MM.1S (cell line): ENCODE measurements around the gene MRO.

Source experiments
- DNase-seq: peaks from one replicate; pipeline ENCODE4 v3.0.0-alpha.2; 2015
- H2AFZ ChIP-seq: fragments of 300-600 bp; sonication (generic); 2 replicates; pipeline ENCODE4 v1.6.0; 2016; ENCODE audit warnings: antibody characterized with exemption, low read length
- H3F3A ChIP-seq: fragments of 300-600 bp; sonication (generic); 2 replicates; pipeline ENCODE4 v1.6.1; 2016; ENCODE audit warnings: mild to moderate bottlenecking, antibody characterized with exemption, low read length, moderate library complexity, mixed read lengths; ENCODE audit not compliant: insufficient read depth
- H3K27ac ChIP-seq: fragments of 300-600 bp; sonication (generic); 2 replicates; pipeline ENCODE4 v1.5.1; 2016; ENCODE audit warnings: mild to moderate bottlenecking, low read length
- H3K27me3 ChIP-seq: fragments of 300-600 bp; sonication (generic); replicated peaks from 2 replicates; pipeline ENCODE4 v1.6.0; 2016; ENCODE audit warnings: low read length; ENCODE audit not compliant: insufficient read depth
- H3K36me3 ChIP-seq: fragments of 300-600 bp; sonication (generic); replicated peaks from 2 replicates; pipeline ENCODE4 v1.6.1; 2016; ENCODE audit warnings: mild to moderate bottlenecking, low read length, mixed read lengths; ENCODE audit not compliant: insufficient read depth
- H3K4me1 ChIP-seq: fragments of 300-600 bp; sonication (generic); 2 replicates; pipeline ENCODE4 v1.6.1; 2016; ENCODE audit warnings: low read length, mixed read lengths
- H3K4me2 ChIP-seq: fragments of 300-600 bp; sonication (generic); 2 replicates; pipeline ENCODE4 v1.6.0; 2016; ENCODE audit warnings: low read depth, low read length
- H3K4me3 ChIP-seq: fragments of 300-600 bp; sonication (generic); 2 replicates; pipeline ENCODE4 v1.5.1; 2016; ENCODE audit warnings: low read length, mixed read lengths
- H3K79me2 ChIP-seq: fragments of 300-600 bp; sonication (generic); 2 replicates; pipeline ENCODE4 v1.6.1; 2016; ENCODE audit warnings: mixed run types, low read length, mixed read lengths
- H3K9ac ChIP-seq: fragments of 300-600 bp; sonication (generic); 2 replicates; pipeline ENCODE4 v1.6.1; 2016; ENCODE audit warnings: low read length, mixed read lengths
- H3K9me2 ChIP-seq: fragments of 300-600 bp; sonication (generic); replicated peaks from 2 replicates; pipeline ENCODE4 v1.6.1; 2016; ENCODE audit warnings: mild to moderate bottlenecking, low read length, mixed read lengths; ENCODE audit not compliant: insufficient read depth
- H3K9me3 ChIP-seq: fragments of 300-600 bp; sonication (generic); replicated peaks from 2 replicates; pipeline ENCODE4 v1.6.1; 2016; ENCODE audit warnings: mild to moderate bottlenecking, low read length, mixed read lengths; ENCODE audit not compliant: insufficient read depth
- H4K20me1 ChIP-seq: fragments of 300-600 bp; sonication (generic); 2 replicates; pipeline ENCODE4 v1.6.1; 2016; ENCODE audit warnings: mild to moderate bottlenecking, low read length, moderate library complexity, mixed read lengths; ENCODE audit not compliant: insufficient read depth
- EZH2 ChIP-seq: fragments of 300-600 bp; sonication (generic); optimal IDR thresholded peaks from 2 replicates; pipeline ENCODE3; 2017; ENCODE audit warnings: low read depth, mild to moderate bottlenecking, antibody characterized with exemption, low read length, mixed read lengths
- EZH2phosphoT487 ChIP-seq: fragments of 300-600 bp; sonication (generic); IDR thresholded peaks from 2 replicates; pipeline ENCODE4 v1.6.1; 2018; ENCODE audit warnings: antibody characterized with exemption, low read length
- TF ChIP-seq, protein P1 (sequence below): fragments of 300-600 bp; sonication (generic); IDR thresholded peaks from 2 replicates; pipeline ENCODE4 v1.5.1; 2016; ENCODE audit warnings: antibody characterized with exemption, low read length, mixed read lengths

Gene MRO

DNA sequence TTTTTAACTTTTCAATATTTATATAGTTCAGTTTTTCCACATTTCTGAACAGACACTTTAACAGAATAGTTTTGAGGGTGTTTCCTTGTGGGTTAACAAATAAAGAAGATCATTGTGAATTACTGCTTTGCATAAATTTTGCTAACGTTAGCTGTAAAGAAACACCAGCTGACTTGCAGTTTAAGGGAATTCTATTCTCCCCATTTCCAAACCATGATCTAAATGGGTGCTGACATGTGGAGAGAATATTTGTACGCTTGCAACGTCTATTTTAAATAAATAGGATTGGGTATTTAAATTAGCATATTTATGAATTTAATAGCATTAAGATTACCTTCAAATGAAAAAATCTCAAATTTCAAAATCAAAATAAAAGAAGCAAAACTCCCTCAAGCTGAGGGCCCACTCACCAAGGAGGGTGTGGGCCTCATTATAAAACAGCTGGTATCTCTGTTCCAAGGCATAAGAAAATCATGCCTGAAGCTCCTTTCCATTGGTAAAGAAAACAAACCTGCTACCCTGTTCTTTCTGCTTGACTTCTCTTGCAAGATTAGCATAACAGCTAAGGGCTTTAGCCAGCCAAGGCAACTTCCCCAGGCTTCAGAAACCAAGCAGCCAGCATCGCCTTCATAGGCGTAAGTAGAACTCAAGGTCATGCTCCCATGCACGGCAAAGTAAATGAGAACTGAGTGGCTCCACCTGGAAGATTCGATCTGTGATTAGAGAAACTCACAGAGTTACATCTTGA is 3.2 kb downstream of the MRO start:
- no peaks in the 10 kb centered on the region for H3K79me2 ChIP-seq
- no peaks in the 10 kb centered on the region for H3F3A ChIP-seq
- H3K36me3 ChIP-seq: no peaks in the 10 kb centered on the region
- no peaks in the 10 kb centered on the region for H3K9me2 ChIP-seq
- no peaks in the 10 kb centered on the region for H3K27me3 ChIP-seq
- no peak for DNase-seq
- no peak overlapping the region for H2AFZ ChIP-seq
- H3K9me3 ChIP-seq: no peaks in the 10 kb centered on the region
- no peak overlapping the region for H3K4me2 ChIP-seq
- no peak overlapping the region for H3K4me3 ChIP-seq
- no peaks in the 10 kb centered on the region for H4K20me1 ChIP-seq
- H3K9ac ChIP-seq: no peak overlapping the region
- TF ChIP-seq EZH2phosphoT487 (no peak), EZH2 (no peak)
- TF ChIP-seq, protein P1, sequence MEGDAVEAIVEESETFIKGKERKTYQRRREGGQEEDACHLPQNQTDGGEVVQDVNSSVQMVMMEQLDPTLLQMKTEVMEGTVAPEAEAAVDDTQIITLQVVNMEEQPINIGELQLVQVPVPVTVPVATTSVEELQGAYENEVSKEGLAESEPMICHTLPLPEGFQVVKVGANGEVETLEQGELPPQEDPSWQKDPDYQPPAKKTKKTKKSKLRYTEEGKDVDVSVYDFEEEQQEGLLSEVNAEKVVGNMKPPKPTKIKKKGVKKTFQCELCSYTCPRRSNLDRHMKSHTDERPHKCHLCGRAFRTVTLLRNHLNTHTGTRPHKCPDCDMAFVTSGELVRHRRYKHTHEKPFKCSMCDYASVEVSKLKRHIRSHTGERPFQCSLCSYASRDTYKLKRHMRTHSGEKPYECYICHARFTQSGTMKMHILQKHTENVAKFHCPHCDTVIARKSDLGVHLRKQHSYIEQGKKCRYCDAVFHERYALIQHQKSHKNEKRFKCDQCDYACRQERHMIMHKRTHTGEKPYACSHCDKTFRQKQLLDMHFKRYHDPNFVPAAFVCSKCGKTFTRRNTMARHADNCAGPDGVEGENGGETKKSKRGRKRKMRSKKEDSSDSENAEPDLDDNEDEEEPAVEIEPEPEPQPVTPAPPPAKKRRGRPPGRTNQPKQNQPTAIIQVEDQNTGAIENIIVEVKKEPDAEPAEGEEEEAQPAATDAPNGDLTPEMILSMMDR: no peak
- no peak overlapping the region for H3K27ac ChIP-seq
- peaks cover 14% of the 10 kb centered on the region for H3K4me1 ChIP-seq

DNA sequence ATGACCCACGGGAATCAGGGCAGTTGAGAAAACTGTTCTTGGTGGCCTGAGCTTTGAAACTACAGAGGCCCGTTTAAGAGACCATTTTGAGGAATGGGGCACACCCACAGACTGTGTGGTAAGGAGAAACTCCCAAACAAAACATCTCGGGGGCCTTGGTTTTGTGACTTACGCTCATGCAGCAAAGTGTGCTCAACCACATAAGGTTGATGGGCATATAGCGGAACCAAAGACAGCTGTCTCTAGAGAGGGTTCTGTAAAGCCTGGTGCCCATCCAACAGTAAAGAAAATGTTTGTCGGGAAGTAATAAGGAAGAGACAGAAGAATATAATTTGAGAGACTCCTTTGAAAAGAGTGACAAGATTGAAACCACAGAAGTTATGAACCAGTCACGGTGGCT is 5.4 kb downstream of the MRO start:
- H3F3A ChIP-seq: no peaks in the 10 kb centered on the region
- no peak overlapping the region for H3K4me3 ChIP-seq
- H3K27ac ChIP-seq: no peak overlapping the region
- no peak overlapping the region for H2AFZ ChIP-seq
- H3K36me3 ChIP-seq: no peaks in the 10 kb centered on the region
- no peaks in the 10 kb centered on the region for H3K9me2 ChIP-seq
- no peaks in the 10 kb centered on the region for H3K79me2 ChIP-seq
- no peaks in the 10 kb centered on the region for H3K4me1 ChIP-seq
- no peak for DNase-seq
- no peaks in the 10 kb centered on the region for H4K20me1 ChIP-seq
- no peaks in the 10 kb centered on the region for H3K9me3 ChIP-seq
- no peak overlapping the region for H3K4me2 ChIP-seq
- no peak for TF ChIP-seq EZH2phosphoT487
- TF ChIP-seq, protein P1: no peak
- no peak for TF ChIP-seq EZH2
- H3K27me3 ChIP-seq: no peaks in the 10 kb centered on the region
- no peak overlapping the region for H3K9ac ChIP-seq

DNA sequence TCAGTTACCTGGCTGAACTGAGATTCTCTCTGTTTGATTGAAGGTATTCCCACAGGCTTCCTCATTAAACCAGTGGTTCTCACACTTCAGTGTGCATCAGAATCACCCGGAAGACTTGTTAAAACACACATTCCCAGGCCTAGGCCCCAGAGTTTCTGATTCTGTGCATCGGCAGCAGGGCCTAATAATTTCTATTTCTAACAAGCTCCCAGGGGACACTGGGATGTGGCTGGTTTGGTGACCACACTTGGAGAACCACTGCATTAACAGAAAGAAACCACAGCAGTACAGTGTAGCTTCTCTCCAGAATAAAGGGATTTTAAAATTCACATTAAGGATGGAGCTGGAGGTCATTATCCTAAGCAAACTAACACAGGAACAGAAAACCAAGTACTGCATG is 6.5 kb downstream of the MRO start:
- H3K9ac ChIP-seq: no peak overlapping the region

More for the DNA sequence above, 6.5 kb downstream of the MRO start:
- no peaks in the 10 kb centered on the region for H3F3A ChIP-seq
- H3K4me1 ChIP-seq: no peaks in the 10 kb centered on the region
- no peak overlapping the region for H3K4me2 ChIP-seq
- TF ChIP-seq, protein P1: no peak
- TF ChIP-seq EZH2phosphoT487: no peak
- H3K27ac ChIP-seq: no peak overlapping the region
- no peaks in the 10 kb centered on the region for H3K79me2 ChIP-seq
- H3K9me3 ChIP-seq: no peaks in the 10 kb centered on the region
- no peaks in the 10 kb centered on the region for H3K9me2 ChIP-seq
- H2AFZ ChIP-seq: no peak overlapping the region
- no peak for DNase-seq
- no peaks in the 10 kb centered on the region for H4K20me1 ChIP-seq
- H3K4me3 ChIP-seq: no peak overlapping the region
- no peaks in the 10 kb centered on the region for H3K36me3 ChIP-seq
- no peaks in the 10 kb centered on the region for H3K27me3 ChIP-seq
